GM23248 (cell line): ENCODE measurements around the gene OXSR1. TPM values are rescaled to one million over a fixed set of nuclear protein-coding genes. Genes with fewer than 3 reads are reported as not detected.

ENCODE experiments used
- DNase-seq: peaks from one replicate; pipeline ENCODE4 v3.0.0-alpha.2; 2015
- H2AFZ ChIP-seq: fragments of 200-600 bp; sonication (generic); 2 replicates; pipeline ENCODE4 v1.6.1; 2016; ENCODE audit warnings: antibody characterized with exemption
- H3F3A ChIP-seq: fragments of 200-600 bp; sonication (generic); 2 replicates; pipeline ENCODE4 v1.6.1; 2016; ENCODE audit warnings: mild to moderate bottlenecking, antibody characterized with exemption, mixed run types; ENCODE audit not compliant: insufficient read depth
- H3K27ac ChIP-seq: fragments of 200-600 bp; sonication (generic); 2 replicates; pipeline ENCODE4 v1.5.1; 2016; ENCODE audit warnings: mild to moderate bottlenecking
- H3K27me3 ChIP-seq: fragments of 200-600 bp; sonication (generic); replicated peaks from 2 replicates; pipeline ENCODE4 v1.6.1; 2016; ENCODE audit warnings: mild to moderate bottlenecking; ENCODE audit not compliant: insufficient read depth
- H3K36me3 ChIP-seq: fragments of 200-600 bp; sonication (generic); 2 replicates; pipeline ENCODE4 v1.6.1; 2016; ENCODE audit warnings: low read depth, mild to moderate bottlenecking
- H3K4me1 ChIP-seq: fragments of 200-600 bp; sonication (generic); 2 replicates; pipeline ENCODE4 v1.6.1; 2016; ENCODE audit warnings: mild to moderate bottlenecking; ENCODE audit not compliant: insufficient read depth
- H3K4me2 ChIP-seq: fragments of 200-600 bp; sonication (generic); one replicate; pipeline ENCODE4 v1.6.1; 2016; ENCODE audit warnings: mild to moderate bottlenecking; ENCODE audit not compliant: unreplicated experiment
- H3K4me3 ChIP-seq: fragments of 200-600 bp; sonication (generic); 2 replicates; pipeline ENCODE4 v1.5.1; 2016; ENCODE audit warnings: mild to moderate bottlenecking
- H3K79me2 ChIP-seq: fragments of 200-600 bp; sonication (generic); 2 replicates; pipeline ENCODE4 v1.6.1; 2016; ENCODE audit warnings: mild to moderate bottlenecking; ENCODE audit not compliant: insufficient read depth
- H3K9ac ChIP-seq: fragments of 200-600 bp; sonication (generic); 2 replicates; pipeline ENCODE4 v1.6.1; 2016; ENCODE audit warnings: mild to moderate bottlenecking
- H3K9me2 ChIP-seq: fragments of 200-600 bp; sonication (generic); 2 replicates; pipeline ENCODE4 v1.6.1; 2016; ENCODE audit warnings: mixed run types, mild to moderate bottlenecking, moderate library complexity; ENCODE audit not compliant: insufficient read depth
- H3K9me3 ChIP-seq: fragments of 200-600 bp; sonication (generic); one replicate; pipeline ENCODE4 v1.6.1; 2017; ENCODE audit warnings: low read depth
- H4K20me1 ChIP-seq: fragments of 200-600 bp; sonication (generic); 2 replicates; pipeline ENCODE4 v1.6.0; 2016; ENCODE audit not compliant: insufficient read depth
- EZH2 ChIP-seq: fragments of 200-600 bp; sonication (generic); IDR thresholded peaks from 2 replicates; pipeline ENCODE4 v1.6.1; 2018; ENCODE audit warnings: antibody characterized with exemption, mild to moderate bottlenecking; ENCODE audit not compliant: insufficient read depth, poor library complexity, severe bottlenecking
- EZH2phosphoT487 ChIP-seq: fragments of 200-600 bp; sonication (generic); IDR thresholded peaks from 2 replicates; pipeline ENCODE4 v1.6.1; 2018; ENCODE audit warnings: antibody characterized with exemption, moderate library complexity, mild to moderate bottlenecking, low read depth; ENCODE audit not compliant: insufficient read depth
- WGBS, 2 experiments: methylation state at CpG; one replicate each; pipeline ENCODE4 v1.1.6; 2015 to 2017; ENCODE audit warnings: low lambda C conversion rate in 2 of 2, low coverage in 1 of 2; ENCODE audit errors: missing lambda C conversion rate in 2 of 2; 5-methylcytosine and 5-hydroxymethylcytosine counted together
- in situ Hi-C: fragments of 300-500 bp; cut with MboI; formaldehyde crosslinking; loops from 2 replicates; pipeline ENCODE4 v1.15.0; 2020
- polyA plus RNA-seq: library from polyadenylated mRNA; unstranded; fragments of >200 nt; fragmentation: Nextera tagmentation; extraction: Ambion mirVana; gene quantifications from 2 replicates; pipeline ENCODE4 v1.2.1, GENCODE V29; 2016
- total RNA-seq: library from RNA; depleted of rRNA; stranded (reverse); fragments of >200 nt; shearing (Covaris generic); gene quantifications from 2 replicates; pipeline ENCODE4 v1.2.3, GENCODE V29; 2014

OXSR1 gene
- total and polyA plus RNA-seq, 2 experiments from 2014 or later, result 17.1 to 29.5 TPM

DNA sequence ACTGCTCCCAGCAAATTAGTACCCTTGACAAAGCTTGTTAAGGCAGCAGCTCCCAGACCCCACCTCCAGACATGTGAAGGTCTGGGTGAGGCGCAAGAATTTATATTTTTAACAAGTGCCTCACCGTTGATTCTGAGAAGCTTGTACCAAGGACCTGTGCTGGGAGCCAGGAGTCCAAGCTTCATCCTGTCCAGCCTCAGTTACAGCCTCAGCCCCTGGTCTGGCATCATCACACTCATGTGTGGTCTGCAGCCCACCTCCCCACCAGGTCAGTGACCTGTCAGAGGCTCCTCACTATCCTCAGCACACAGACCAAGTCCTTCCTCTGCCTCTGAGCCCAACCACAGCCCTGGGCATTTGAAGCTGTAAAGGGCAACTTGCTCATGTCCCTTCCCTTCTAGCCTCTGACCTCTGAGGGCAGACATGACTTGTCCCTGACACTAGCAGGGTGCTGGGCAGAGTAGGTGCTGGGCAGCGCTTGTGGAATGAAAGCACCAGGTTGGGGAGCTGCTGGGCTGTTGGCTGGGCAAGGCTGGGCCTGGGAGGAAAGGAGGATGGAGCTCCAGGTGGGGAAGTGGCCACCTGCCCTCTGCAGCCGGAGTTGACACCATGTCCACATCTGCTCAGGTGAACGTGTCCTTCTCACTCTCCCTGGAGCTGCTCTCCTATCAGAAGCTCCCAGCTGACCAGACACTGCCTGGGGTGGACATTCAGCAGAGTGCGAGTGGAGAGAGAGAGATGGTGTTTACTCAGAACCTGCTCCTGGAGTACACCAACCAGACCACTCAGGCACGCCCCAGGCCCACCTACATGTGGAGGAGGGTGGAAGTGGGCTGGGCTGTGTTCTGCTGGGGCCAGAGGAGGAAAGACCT is 45.3 kb upstream of the OXSR1 start:
- TF ChIP-seq EZH2 (no peak), EZH2phosphoT487 (no peak)
- WGBS, 2 experiments, result 80 to 83% methylated on average over 7 of the region's 7 CpGs

DNA sequence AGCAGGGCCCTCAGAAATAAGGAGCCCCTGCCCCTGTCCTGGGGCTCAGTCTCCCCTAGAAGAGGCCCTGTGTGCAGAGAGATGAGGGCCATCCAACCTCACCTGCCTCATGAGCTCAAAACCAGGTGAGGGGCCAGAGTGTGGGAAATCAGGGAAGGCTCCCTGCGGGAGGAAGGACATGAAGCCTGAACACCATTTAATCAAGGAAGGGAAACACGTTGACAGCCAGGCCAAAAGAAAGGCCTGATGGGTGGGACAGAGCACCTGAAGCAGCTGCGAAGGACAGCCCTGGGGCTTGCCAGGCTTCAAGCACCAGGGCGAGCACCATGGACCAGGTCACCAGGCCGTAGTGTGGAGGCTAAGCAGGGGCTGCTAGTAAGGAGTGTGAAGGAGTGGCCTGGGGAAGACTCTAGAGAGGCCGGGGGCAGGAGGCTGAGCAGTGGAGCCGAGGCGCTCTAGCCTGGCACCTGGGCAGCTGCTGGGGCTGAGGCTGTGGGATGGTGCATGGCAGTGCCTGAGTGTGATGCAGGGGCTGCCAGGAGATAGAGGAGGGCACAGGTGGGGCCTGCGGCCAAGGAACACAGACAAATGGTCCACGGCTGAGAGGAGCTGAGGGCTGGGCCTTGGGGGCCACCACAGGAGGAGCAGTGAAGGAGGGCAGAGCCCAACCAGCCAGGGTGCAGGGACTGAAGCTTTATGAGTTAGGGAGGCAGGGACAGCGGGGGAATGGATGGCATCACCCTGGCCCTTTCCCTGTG is 44.5 kb upstream of the OXSR1 start:
- Histone ChIP-seq H3K9me3 (no peaks in the 10 kb centered on the region), H3F3A (no peaks in the 10 kb centered on the region), H3K27me3 (no peaks in the 10 kb centered on the region), H3K36me3 (peaks cover 11% of the 10 kb centered on the region; the same call in 1 of the 2 replicates), H3K4me1 (no peaks in the 10 kb centered on the region), H4K20me1 (no peaks in the 10 kb centered on the region), H3K27ac (no peak overlapping the region), H3K9me2 (no peaks in the 10 kb centered on the region), H2AFZ (no peak overlapping the region), H3K9ac (no peak overlapping the region), H3K79me2 (no peaks in the 10 kb centered on the region), H3K4me3 (no peak overlapping the region), H3K4me2 (no peak overlapping the region)
- no peak for DNase-seq
- 88 to 93% methylated on average over 11 of the region's 11 CpGs for WGBS, 2 experiments
- TF ChIP-seq EZH2 (no peak), EZH2phosphoT487 (no peak)
- in situ Hi-C loops, result loop anchor here (25.0 kb wide), 1 partner anchor 366 kb away; the partner anchor contains the start of gene EXOG

More for the DNA sequence above, 45.3 kb upstream of the OXSR1 start:
- in situ Hi-C loops, result loop anchor here (25.0 kb wide), 1 partner anchor 367 kb away; the partner anchor contains the start of gene EXOG
- no peaks in the 10 kb centered on the region for H3K9me3 ChIP-seq
- no peaks in the 10 kb centered on the region for H3K79me2 ChIP-seq
- no peak overlapping the region for H3K4me2 ChIP-seq
- H3K27me3 ChIP-seq, result no peaks in the 10 kb centered on the region
- H3F3A ChIP-seq, result no peaks in the 10 kb centered on the region
- no peak for DNase-seq
- H3K9me2 ChIP-seq, result no peaks in the 10 kb centered on the region
- H4K20me1 ChIP-seq, result no peaks in the 10 kb centered on the region
- peaks cover 9% of the 10 kb centered on the region; the same call in 1 of the 2 replicates for H3K36me3 ChIP-seq
- H2AFZ ChIP-seq, result no peak overlapping the region
- no peaks in the 10 kb centered on the region for H3K4me1 ChIP-seq
- H3K9ac ChIP-seq, result no peak overlapping the region
- no peak overlapping the region for H3K27ac ChIP-seq
- H3K4me3 ChIP-seq, result no peak overlapping the region

DNA sequence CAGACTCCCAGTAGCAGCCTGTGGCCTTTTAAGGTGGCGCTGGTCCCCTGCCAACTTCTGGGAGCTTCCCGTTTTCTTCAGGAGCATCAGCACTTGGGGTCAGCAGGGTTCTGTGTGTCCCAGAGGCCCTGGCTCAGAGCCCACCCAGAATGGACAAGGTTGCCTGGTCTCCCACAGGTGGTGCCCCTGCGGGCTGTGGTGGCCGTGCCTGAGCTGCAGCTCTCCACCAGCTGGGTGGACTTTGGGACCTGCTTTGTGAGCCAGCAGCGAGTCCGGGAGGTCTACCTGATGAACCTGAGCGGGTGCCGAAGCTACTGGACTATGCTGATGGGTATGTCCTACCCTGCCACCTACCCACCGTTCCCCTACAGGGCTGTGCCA is 43.9 kb upstream of the OXSR1 start:
- H3K9me3 ChIP-seq, result no peaks in the 10 kb centered on the region
- WGBS, 2 experiments, result 77 to 83% methylated on average over 9 of the region's 9 CpGs
- no peaks in the 10 kb centered on the region for H3K4me1 ChIP-seq
- H3K9ac ChIP-seq, result no peak overlapping the region
- no peak for TF ChIP-seq EZH2phosphoT487
- H2AFZ ChIP-seq, result no peak overlapping the region
- H4K20me1 ChIP-seq, result no peaks in the 10 kb centered on the region
- no peak overlapping the region for H3K4me2 ChIP-seq
- H3K79me2 ChIP-seq, result no peaks in the 10 kb centered on the region
- DNase-seq, result no peak
- in situ Hi-C loops, result loop anchor here (25.0 kb wide), 1 partner anchor 366 kb away; the partner anchor contains the start of gene EXOG
- peaks cover 11% of the 10 kb centered on the region; the same call in 1 of the 2 replicates for H3K36me3 ChIP-seq
- no peak overlapping the region for H3K4me3 ChIP-seq
- H3K27ac ChIP-seq, result no peak overlapping the region
- H3K9me2 ChIP-seq, result no peaks in the 10 kb centered on the region
- H3F3A ChIP-seq, result no peaks in the 10 kb centered on the region
- H3K27me3 ChIP-seq, result no peaks in the 10 kb centered on the region

DNA sequence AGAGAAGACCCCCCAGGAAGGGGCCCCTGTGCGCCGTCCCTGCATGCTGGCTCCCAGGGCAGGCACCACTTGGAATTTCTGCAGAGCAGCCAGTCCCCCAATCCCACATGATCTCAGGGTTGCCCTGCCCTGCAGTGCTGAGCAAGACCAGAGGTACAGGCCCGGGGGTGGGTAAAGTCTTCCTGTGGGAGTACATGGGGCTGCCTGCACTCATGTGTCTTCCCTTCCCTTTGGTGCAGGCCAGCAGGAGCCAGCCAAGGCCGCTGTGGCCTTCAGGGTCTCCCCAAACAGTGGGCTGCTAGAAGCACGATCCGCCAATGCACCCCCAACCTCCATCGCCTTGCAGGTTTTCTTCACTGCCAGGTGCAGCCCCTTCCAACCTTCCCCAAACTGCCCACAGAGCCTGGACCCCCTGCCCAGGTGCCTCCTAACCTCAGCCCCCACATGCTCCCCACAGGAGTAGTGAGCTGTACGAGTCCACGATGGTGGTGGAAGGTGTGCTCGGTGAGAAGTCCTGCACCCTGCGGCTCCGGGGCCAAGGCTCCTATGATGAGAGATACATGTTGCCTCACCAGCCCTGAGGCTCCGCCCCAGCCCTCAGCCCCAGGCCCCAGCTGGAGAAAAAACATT is 43.4 kb upstream of the OXSR1 start:
- in situ Hi-C loops, result loop anchor here (25.0 kb wide), 1 partner anchor 365 kb away; the partner anchor contains the start of gene EXOG
- H3K9me2 ChIP-seq, result no peaks in the 10 kb centered on the region
- no peak for TF ChIP-seq EZH2phosphoT487
- no peak for TF ChIP-seq EZH2
- H3K9me3 ChIP-seq, result no peaks in the 10 kb centered on the region
- H3K27ac ChIP-seq, result no peak overlapping the region
- no peaks in the 10 kb centered on the region for H3F3A ChIP-seq
- WGBS, 2 experiments, result 87 to 92% methylated on average over 13 of the region's 13 CpGs
- no peak overlapping the region for H3K4me2 ChIP-seq
- H4K20me1 ChIP-seq, result no peaks in the 10 kb centered on the region; the same call in 1 of the 2 replicates
- no peaks in the 10 kb centered on the region for H3K4me1 ChIP-seq
- H3K36me3 ChIP-seq, result peaks cover 11% of the 10 kb centered on the region; the same call in 1 of the 2 replicates
- no peak for DNase-seq
- H3K9ac ChIP-seq, result no peak overlapping the region
- no peaks in the 10 kb centered on the region for H3K79me2 ChIP-seq
- no peak overlapping the region for H3K4me3 ChIP-seq
- no peaks in the 10 kb centered on the region for H3K27me3 ChIP-seq
- no peak overlapping the region for H2AFZ ChIP-seq
